SK-N-SH (cell line): Measurements from ENCODE around the gene KRTAP10-1. TPM values are rescaled to one million over a fixed set of nuclear protein-coding genes. Genes with fewer than 3 reads are reported as not detected.

ENCODE experiments used
- CTCF ChIA-PET: fragments of 300-600, 350-600 bp; formaldehyde crosslinking; extraction: SDS; loops from one replicate; lab custom pipeline; 2021; lab: Yijun Ruan, JAX
- POLR2A ChIA-PET: fragments of 350-600 bp; sonication (Branson Sonifier 250); formaldehyde crosslinking; extraction: SDS; loops from one replicate; lab custom pipeline; 2020; ENCODE audit warnings: antibody characterized with exemption, inconsistent platforms; lab: Yijun Ruan, JAX
- DNase-seq: peaks from one replicate; pipeline ENCODE4 v3.0.0; 2012
- H2AFZ ChIP-seq: fragments of 200-600 bp; sonication (generic); 2 replicates; pipeline ENCODE4 v1.8.1; 2016; ENCODE audit warnings: antibody characterized with exemption, mild to moderate bottlenecking, low read depth
- H3F3A ChIP-seq: fragments of 200-600 bp; sonication (generic); replicated peaks from 2 replicates; pipeline ENCODE3; 2016; ENCODE audit warnings: antibody characterized with exemption, mild to moderate bottlenecking; ENCODE audit not compliant: insufficient read depth
- H3K27ac ChIP-seq, 2 experiments: fragments of 200-500 bp in 1 of 2; fragments of 200-600 bp in 1 of 2; sonication (Bioruptor generic) in 1 of 2; sonication (generic), shearing (Covaris generic) in 1 of 2; 2 replicates each; pipeline versions ENCODE4 v1.5.1 to v1.6.1; 2014 to 2016; ENCODE audit warnings: low read depth in 2 of 2, inconsistent platforms in 1 of 2, low read length in 1 of 2, mild to moderate bottlenecking in 1 of 2, mixed read lengths in 1 of 2
- H3K27me3 ChIP-seq: fragments of 200-600 bp; sonication (generic), shearing (Covaris generic); 2 replicates; pipeline ENCODE4 v1.6.1; 2016; ENCODE audit warnings: mixed run types; ENCODE audit not compliant: insufficient read depth
- H3K36me3 ChIP-seq, 2 experiments: fragments of 200-500 bp in 1 of 2; fragments of 200-600 bp in 1 of 2; sonication (Bioruptor generic) in 1 of 2; sonication (generic) in 1 of 2; replicated peaks in 1 of 2; 2 replicates each; pipeline versions ENCODE3 to v1.5.1; 2014 to 2016; ENCODE audit warnings: low read length in 1 of 2, mild to moderate bottlenecking in 1 of 2; ENCODE audit not compliant: insufficient read depth in 2 of 2, control insufficient read depth in 1 of 2
- H3K4me1 ChIP-seq, 2 experiments: fragments of 200-500 bp in 1 of 2; fragments of 200-600 bp in 1 of 2; sonication (Bioruptor generic) in 1 of 2; sonication (generic), shearing (Covaris generic) in 1 of 2; 2 replicates each; pipeline versions ENCODE4 v1.5.1 to v1.6.1; 2014 to 2016; ENCODE audit warnings: low read depth in 1 of 2, low read length in 1 of 2, mixed run types in 1 of 2; ENCODE audit not compliant: insufficient read depth in 2 of 2, control insufficient read depth in 1 of 2
- H3K4me2 ChIP-seq: fragments of 200-600 bp; sonication (generic), shearing (Covaris generic); 2 replicates; pipeline ENCODE4 v1.6.1; 2017; ENCODE audit warnings: mixed run types
- H3K4me3 ChIP-seq, 2 experiments: fragments of 200-500 bp in 1 of 2; fragments of 200-600 bp in 1 of 2; sonication (Bioruptor generic) in 1 of 2; sonication (generic), shearing (Covaris generic) in 1 of 2; 2 replicates each; pipeline versions ENCODE4 v1.5.1 to v1.8.1; 2014 to 2016; ENCODE audit warnings: low read depth in 2 of 2, inconsistent platforms in 1 of 2, low read length in 1 of 2, mild to moderate bottlenecking in 1 of 2, mixed read lengths in 1 of 2, moderate library complexity in 1 of 2
- H3K79me2 ChIP-seq: fragments of 200-600 bp; sonication (generic); 2 replicates; pipeline ENCODE4 v1.8.1; 2017; ENCODE audit warnings: mild to moderate bottlenecking; ENCODE audit not compliant: insufficient read depth
- H3K9ac ChIP-seq: fragments of 200-600 bp; sonication (generic); 2 replicates; pipeline ENCODE4 v1.6.1; 2017; ENCODE audit warnings: mixed run types
- H3K9me2 ChIP-seq: fragments of 200-600 bp; sonication (generic); 2 replicates; pipeline ENCODE4 v1.6.1; 2017; ENCODE audit warnings: mixed run types
- H3K9me3 ChIP-seq: fragments of 200-600 bp; sonication (generic); 2 replicates; pipeline ENCODE4 v1.6.1; 2017; ENCODE audit warnings: mixed run types, mild to moderate bottlenecking, moderate library complexity
- H4K20me1 ChIP-seq: fragments of 200-600 bp; sonication (generic); 2 replicates; pipeline ENCODE4 v1.6.1; 2017; ENCODE audit warnings: mild to moderate bottlenecking, mixed run types; ENCODE audit not compliant: insufficient read depth
- CHD2 ChIP-seq: fragments of 150-350 bp; IDR thresholded peaks from 2 replicates; pipeline ENCODE4 v1.6.1; 2018; ENCODE audit warnings: low read length; ENCODE audit not compliant: partially characterized antibody
- GABPA ChIP-seq: IDR thresholded peaks from 2 replicates; pipeline ENCODE4 v1.4.0; 2012; ENCODE audit warnings: low read depth, mild to moderate bottlenecking
- GATA2 ChIP-seq: sonication (generic); formaldehyde crosslinking; IDR thresholded peaks from 2 replicates; pipeline ENCODE4 v1.5.0; 2020; ENCODE audit warnings: mild to moderate bottlenecking, missing genetic modification reagents
- PBX3 ChIP-seq: IDR thresholded peaks from 2 replicates; pipeline ENCODE4; 2012
- RAD21 ChIP-seq: IDR thresholded peaks from 2 replicates; pipeline ENCODE4 v1.6.1; 2012; ENCODE audit warnings: mild to moderate bottlenecking, low read length
- REST ChIP-seq: IDR thresholded peaks from 2 replicates; pipeline ENCODE4 v1.6.1; 2012; ENCODE audit warnings: mild to moderate bottlenecking, low read depth, low read length, moderate library complexity
- RFX5 ChIP-seq: IDR thresholded peaks from 2 replicates; pipeline ENCODE4 v1.6.1; 2012; ENCODE audit warnings: mild to moderate bottlenecking, improper control_type of control experiment, low read length
- RXRA ChIP-seq: IDR thresholded peaks from 2 replicates; pipeline ENCODE4 v1.4.0; 2012; ENCODE audit warnings: low read depth, mild to moderate bottlenecking, borderline replicate concordance
- SIN3A ChIP-seq: IDR thresholded peaks from 2 replicates; pipeline ENCODE4 v1.6.1; 2012; ENCODE audit warnings: low read depth, mild to moderate bottlenecking, low read length, moderate library complexity, borderline replicate concordance
- SMC3 ChIP-seq: IDR thresholded peaks from 2 replicates; pipeline ENCODE4 v1.6.1; 2012; ENCODE audit warnings: low read depth, low read length, improper control_type of control experiment
- TEAD4 ChIP-seq: IDR thresholded peaks from 2 replicates; pipeline ENCODE4 v1.4.0; 2012; ENCODE audit warnings: mild to moderate bottlenecking, borderline replicate concordance; ENCODE audit not compliant: insufficient read depth
- USF2 ChIP-seq: fragments of 150-350 bp; IDR thresholded peaks from 2 replicates; pipeline ENCODE4 v1.6.1; 2017; ENCODE audit warnings: antibody characterized with exemption, low read length, low read depth, borderline replicate concordance
- YY1 ChIP-seq: IDR thresholded peaks from 2 replicates; pipeline ENCODE4 v1.4.0; 2012; ENCODE audit warnings: low read depth, mild to moderate bottlenecking
- WGBS: methylation state at CpG from one replicate; pipeline ENCODE4 v1.1.6; 2017; ENCODE audit warnings: low lambda C conversion rate; 5-methylcytosine and 5-hydroxymethylcytosine counted together
- polyA plus RNA-seq, 3 experiments: library from polyadenylated mRNA; depleted of rRNA; stranded (reverse); fragments of >200 nt; gene quantifications; 2 replicates each; pipeline ENCODE4 v1.2.3, GENCODE V29; 2012
- TF ChIP-seq, protein P1 (sequence below): fragments of 200-600 bp; sonication (generic); IDR thresholded peaks from 2 replicates; pipeline ENCODE4 v1.6.1; 2017; ENCODE audit warnings: antibody characterized with exemption, mild to moderate bottlenecking, moderate library complexity

The KRTAP10-1 gene
- polyA plus RNA-seq, 1 of the 3 experiments (the other 2 are of a cell fraction), result not detected

DNA sequence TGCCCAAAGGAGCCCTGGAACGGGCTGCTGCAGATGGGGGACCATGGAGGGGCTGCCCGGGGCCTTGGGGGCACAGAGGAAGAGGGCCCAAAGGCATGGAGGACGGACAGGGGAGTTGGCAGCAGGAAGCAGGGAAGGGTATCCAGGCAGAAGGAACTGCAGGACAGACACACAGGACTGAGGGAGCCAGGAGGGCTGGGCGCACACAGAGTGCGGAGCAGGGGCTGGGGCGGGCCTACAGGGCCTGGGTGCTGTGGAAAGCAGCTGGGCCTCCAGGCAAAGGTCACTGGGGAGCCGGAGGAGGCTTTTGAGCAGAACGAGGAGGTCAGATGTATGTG lies 28.1 kb downstream of the KRTAP10-1 start:
- DNase-seq, result no peak
- 58% methylated on average over 8 of the region's 8 CpGs for WGBS
- Histone ChIP-seq H3F3A (no peaks in the 10 kb centered on the region), H3K4me2 (no peak overlapping the region), H3K4me1 (peaks cover 0 to 6% of the 10 kb centered on the region in 2 experiments; a peak in 1 of 4 replicates), H3K79me2 (no peaks in the 10 kb centered on the region), H3K27ac (no peak overlapping the region), H3K9me3 (no peaks in the 10 kb centered on the region), H3K9ac (no peak overlapping the region), H3K27me3 (0 out of 2 replicates have a peak, but pooled peaks cover 9% of the 10 kb centered on the region), H3K4me3 (no peak overlapping the region), H2AFZ (no peak overlapping the region), H3K36me3 (no peaks in the 10 kb centered on the region), H4K20me1 (no peaks in the 10 kb centered on the region), H3K9me2 (no peaks in the 10 kb centered on the region)
- CTCF ChIA-PET, result interaction anchor here (1.0 to 3.4 kb wide), 2 partner anchors 18 to 282 kb away, joined by 3 to 31 read pairs; no protein-coding TSS in a partner anchor
- TF ChIP-seq YY1 (no peak), SIN3A (no peak), TEAD4 (no peak), USF2 (no peak), PBX3 (no peak), GABPA (no peak), RXRA (no peak), GATA2 (CRISPR knock-in tag) (no peak), CHD2 (no peak), RFX5 (no peak), RAD21 (no peak), REST (no peak), SMC3 (no peak)
- TF ChIP-seq, protein P1, sequence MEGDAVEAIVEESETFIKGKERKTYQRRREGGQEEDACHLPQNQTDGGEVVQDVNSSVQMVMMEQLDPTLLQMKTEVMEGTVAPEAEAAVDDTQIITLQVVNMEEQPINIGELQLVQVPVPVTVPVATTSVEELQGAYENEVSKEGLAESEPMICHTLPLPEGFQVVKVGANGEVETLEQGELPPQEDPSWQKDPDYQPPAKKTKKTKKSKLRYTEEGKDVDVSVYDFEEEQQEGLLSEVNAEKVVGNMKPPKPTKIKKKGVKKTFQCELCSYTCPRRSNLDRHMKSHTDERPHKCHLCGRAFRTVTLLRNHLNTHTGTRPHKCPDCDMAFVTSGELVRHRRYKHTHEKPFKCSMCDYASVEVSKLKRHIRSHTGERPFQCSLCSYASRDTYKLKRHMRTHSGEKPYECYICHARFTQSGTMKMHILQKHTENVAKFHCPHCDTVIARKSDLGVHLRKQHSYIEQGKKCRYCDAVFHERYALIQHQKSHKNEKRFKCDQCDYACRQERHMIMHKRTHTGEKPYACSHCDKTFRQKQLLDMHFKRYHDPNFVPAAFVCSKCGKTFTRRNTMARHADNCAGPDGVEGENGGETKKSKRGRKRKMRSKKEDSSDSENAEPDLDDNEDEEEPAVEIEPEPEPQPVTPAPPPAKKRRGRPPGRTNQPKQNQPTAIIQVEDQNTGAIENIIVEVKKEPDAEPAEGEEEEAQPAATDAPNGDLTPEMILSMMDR, result no peak
- POLR2A ChIA-PET, result no interaction called here
